ENCODE results near the gene ZNF609.

GRCh38 chr15:64642875-64643274 lies 182.5 kb downstream of the ZNF609 start:
- TF ChIP-seq EZH2 (IDR thresholded peaks at IDR 0.05; ENCODE audit: borderline replicate concordance, low read depth, low read length, poor library complexity, severe bottlenecking) (no peak), CTCF (conservative IDR thresholded peaks at IDR 0.05; ENCODE audit: low read depth, low read length) (no peak)

Data from A673 (cell line).